RWPE1 (cell line): ENCODE data around the gene DDX3X.
"Not testable (repeated sequence)": the region's sequence is repeated elsewhere in the genome, so short reads cannot be mapped to it uniquely, and the experiment has no call there.

ENCODE experiments used
- CTCF ChIA-PET: fragments of 350-600 bp; sonication (Branson Sonifier 250); formaldehyde crosslinking; extraction: SDS; loops from one replicate; lab custom pipeline; 2021; lab: Yijun Ruan, JAX
- POLR2A ChIA-PET: fragments of 400-600 bp; formaldehyde crosslinking; extraction: SDS; loops from one replicate; lab custom pipeline; 2020; ENCODE audit warnings: antibody characterized with exemption; ENCODE audit not compliant: low non-redundant PET; lab: Yijun Ruan, JAX
- DNase-seq: peaks from one replicate; pipeline ENCODE4 v3.0.0; 2012; ENCODE audit warnings: low spot score
- H3K27ac ChIP-seq: fragments of 450-650 bp; 2 replicates; pipeline ENCODE4 v1.5.1; 2017
- CTCF ChIP-seq: fragments of 450-650 bp; conservative IDR thresholded peaks from 2 replicates; pipeline ENCODE4 v1.5.1; 2017; ENCODE audit warnings: low read depth, mild to moderate bottlenecking

DDX3X gene

GRCh38 chrX:41333744-41334362 is at the start of gene DDX3X:
DDX3X (plus strand) TSS chrX:41334162; CDS start chrX:41334253, 91 bp downstream.
- POLR2A ChIA-PET = interaction anchor here (0.6 kb wide), 1 partner anchor 38 kb away, joined by 3 read pairs; no protein-coding TSS in a partner anchor
- DNase-seq = peak; percentile 71
- TF ChIP-seq CTCF = no peak
- H3K27ac ChIP-seq = peak within 1 kb of the TSS; percentile 98
- CTCF ChIA-PET = no interaction called here

GRCh38 chrX:41285928-41286327 is 48.0 kb upstream of the DDX3X start:
- H3K27ac ChIP-seq, DNase-seq, POLR2A ChIA-PET: not testable (repeated sequence)
- CTCF ChIA-PET = interaction anchor here (0.7 kb wide), 1 partner anchor 560 kb away, joined by 4 read pairs; no protein-coding TSS in a partner anchor

- DNase-seq = no peak
- ChIA-PET CTCF (no interaction called here), POLR2A (no interaction called here)
- H3K27ac ChIP-seq = no peak overlapping the region
- TF ChIP-seq CTCF = no peak
Measured at GRCh38 chrX:41288641-41289040, 45.3 kb upstream of the DDX3X start.

GRCh38 chrX:41289095-41289494 is 44.9 kb upstream of the DDX3X start:
- DNase-seq = no peak
- CTCF ChIA-PET = no interaction called here
- no peak for TF ChIP-seq CTCF
- POLR2A ChIA-PET = no interaction called here
- no peak overlapping the region for H3K27ac ChIP-seq

- no peak for DNase-seq
- POLR2A ChIA-PET = no interaction called here
- CTCF ChIA-PET = no interaction called here
- H3K27ac ChIP-seq = no peak overlapping the region
- TF ChIP-seq CTCF = no peak
Measured at GRCh38 chrX:41291309-41291708, 42.7 kb upstream of the DDX3X start.

- ChIA-PET POLR2A (no interaction called here), CTCF (no interaction called here)
- no peak overlapping the region for H3K27ac ChIP-seq
- no peak for DNase-seq
- TF ChIP-seq CTCF = no peak
Measured at GRCh38 chrX:41293269-41293668, 40.7 kb upstream of the DDX3X start.

- ChIA-PET CTCF (no interaction called here), POLR2A (no interaction called here)
- TF ChIP-seq CTCF = no peak
- no peak overlapping the region for H3K27ac ChIP-seq
- no peak for DNase-seq
Measured at GRCh38 chrX:41300758-41301437, 33.1 kb upstream of the DDX3X start.
